ENCODE measurements around the gene TACO1. TPM values are rescaled to one million over a fixed set of nuclear protein-coding genes. Genes with fewer than 3 reads are reported as not detected.

The TACO1 gene
- total RNA-seq, 2 experiments from 2014 or later, result 22.9 to 24.5 TPM

DNA sequence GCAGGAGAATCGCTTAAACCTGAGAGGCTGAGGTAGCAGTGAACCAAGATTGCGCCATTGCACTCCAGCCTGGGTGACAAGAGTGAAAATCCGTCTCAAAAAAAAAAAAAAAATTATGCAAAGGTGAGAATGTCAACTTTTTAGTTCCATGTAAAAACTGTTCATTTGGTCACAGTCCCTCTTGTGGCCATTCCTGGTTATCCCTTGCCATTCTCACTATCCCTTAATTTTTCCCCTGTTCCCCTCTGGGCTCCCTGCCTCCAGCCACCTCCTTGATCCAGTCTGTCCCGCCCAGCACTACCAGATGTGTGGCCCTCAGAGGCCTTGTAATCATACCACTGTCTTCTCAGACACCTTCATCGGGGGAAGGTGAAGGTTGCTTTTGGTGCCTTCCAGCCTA lies 27.1 kb upstream of the TACO1 start:
- Mint-ChIP-seq H3K4me1 (ENCODE audit: low read depth) (peaks cover 10% of the 10 kb centered on the region), H3K4me3 (no peak overlapping the region), H3K36me3 (ENCODE audit: low read depth) (peaks cover 14% of the 10 kb centered on the region), H3K9me3 (ENCODE audit: insufficient read depth) (no peaks in the 10 kb centered on the region), H3K27me3 (ENCODE audit: low read depth) (no peaks in the 10 kb centered on the region), H3K27ac (no peak overlapping the region)
- ChIA-PET CTCF (interaction anchor here (0.5 to 1.9 kb wide), 2 partner anchors 22 to 846 kb away, joined by 3 to 5 read pairs; no protein-coding TSS in a partner anchor), POLR2A (no interaction called here)
- DNase-seq, result no peak
- no peak for ATAC-seq

DNA sequence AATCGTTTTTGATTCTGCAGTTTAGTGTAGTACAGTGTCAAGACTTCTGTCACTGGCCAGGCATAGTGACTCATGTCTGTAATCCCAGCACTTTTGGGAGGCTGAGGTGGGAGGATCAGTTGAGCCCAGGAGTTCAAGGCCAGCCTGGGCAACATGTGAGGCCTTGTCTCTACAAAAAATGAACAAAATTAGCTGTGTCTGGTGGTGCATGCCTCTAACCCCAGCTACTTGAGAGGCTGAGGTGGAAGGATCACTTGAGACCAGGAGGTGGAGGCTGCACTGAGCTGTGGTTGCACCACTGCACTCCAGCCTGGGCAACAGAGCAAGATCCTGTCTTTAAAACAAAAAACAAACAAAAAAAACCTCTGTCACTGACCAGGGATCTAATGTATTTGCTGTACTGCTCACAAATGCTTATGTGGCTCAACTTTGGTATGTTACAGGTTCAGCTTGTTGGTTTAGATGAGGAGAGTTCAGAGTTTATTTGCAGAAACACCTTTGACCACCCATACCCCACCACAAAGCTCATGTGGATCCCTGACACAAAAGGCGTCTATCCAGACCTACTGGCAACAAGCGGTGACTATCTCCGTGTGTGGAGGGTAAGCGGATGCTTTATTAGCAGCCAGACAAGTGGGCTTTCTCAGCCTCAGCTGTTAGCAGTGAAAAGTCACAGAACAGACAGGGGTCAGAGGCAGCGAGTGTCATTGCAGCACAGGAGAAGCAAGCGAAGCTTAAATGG lies 22.5 kb upstream of the TACO1 start:
- ATAC-seq, result no peak
- H3K27ac Mint-ChIP-seq, result peak overlapping the region; percentile 12
- no peaks in the 10 kb centered on the region for H3K9me3 Mint-ChIP-seq (ENCODE audit: insufficient read depth)
- H3K36me3 Mint-ChIP-seq (ENCODE audit: low read depth), result peaks cover 34% of the 10 kb centered on the region
- no peak for DNase-seq
- ChIA-PET CTCF (no interaction called here), POLR2A (no interaction called here)
- no peaks in the 10 kb centered on the region for H3K27me3 Mint-ChIP-seq (ENCODE audit: low read depth)
- no peak overlapping the region for H3K4me3 Mint-ChIP-seq
- H3K4me1 Mint-ChIP-seq (ENCODE audit: low read depth), result no peaks in the 10 kb centered on the region

DNA sequence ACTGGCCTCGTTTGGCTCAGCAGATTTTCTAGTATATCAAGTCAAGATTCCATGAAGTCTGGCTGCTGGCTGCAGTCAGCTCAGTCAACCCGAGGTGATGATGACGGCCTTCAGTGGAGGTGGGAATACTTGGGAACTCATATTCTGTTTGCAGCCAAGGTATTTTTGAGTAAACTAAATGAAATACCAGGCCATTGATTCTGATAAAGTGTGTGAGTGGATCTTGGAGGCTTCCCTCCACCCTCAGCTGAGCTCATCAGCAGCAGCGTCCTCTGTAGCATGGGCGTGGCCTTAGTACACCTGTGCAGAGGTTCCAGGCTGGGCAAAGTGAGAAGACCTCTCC lies 22.0 kb upstream of the TACO1 start:
- CTCF ChIA-PET, result no interaction called here
- H3K36me3 Mint-ChIP-seq (ENCODE audit: low read depth), result peaks cover 38% of the 10 kb centered on the region
- POLR2A ChIA-PET, result no interaction called here
- H3K9me3 Mint-ChIP-seq (ENCODE audit: insufficient read depth), result no peaks in the 10 kb centered on the region
- DNase-seq (no peak), ATAC-seq (no peak)
- peaks cover 1% of the 10 kb centered on the region for H3K4me1 Mint-ChIP-seq (ENCODE audit: low read depth)
- no peak overlapping the region for H3K27ac Mint-ChIP-seq
- no peaks in the 10 kb centered on the region for H3K27me3 Mint-ChIP-seq (ENCODE audit: low read depth)
- no peak overlapping the region for H3K4me3 Mint-ChIP-seq

DNA sequence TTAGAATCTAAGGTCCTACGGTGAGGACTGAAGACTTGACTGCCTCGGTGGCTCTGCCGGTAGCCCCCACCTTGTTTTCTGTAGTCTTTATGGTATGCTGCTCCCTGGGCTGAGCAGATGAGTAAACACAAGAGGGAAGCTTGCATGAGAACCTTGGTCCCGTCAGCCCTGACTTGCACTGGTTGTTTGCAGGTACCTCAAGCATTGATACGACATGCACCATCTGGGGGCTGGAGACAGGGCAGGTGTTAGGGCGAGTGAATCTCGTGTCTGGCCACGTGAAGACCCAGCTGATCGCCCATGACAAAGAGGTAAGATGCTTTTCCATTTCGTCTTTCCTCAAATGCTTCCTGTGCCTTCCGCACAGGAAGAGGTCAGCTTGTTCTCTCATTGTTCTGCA lies 21.1 kb upstream of the TACO1 start:
- CTCF ChIA-PET, result interaction anchor here (1.5 kb wide), 1 partner anchor 32 kb away, joined by 4 read pairs; no protein-coding TSS in a partner anchor
- DNase-seq (no peak), ATAC-seq (no peak)
- Mint-ChIP-seq H3K4me1 (ENCODE audit: low read depth) (peaks cover 3% of the 10 kb centered on the region), H3K27me3 (ENCODE audit: low read depth) (no peaks in the 10 kb centered on the region), H3K9me3 (ENCODE audit: insufficient read depth) (no peaks in the 10 kb centered on the region), H3K4me3 (no peak overlapping the region), H3K27ac (no peak overlapping the region), H3K36me3 (ENCODE audit: low read depth) (peaks cover 38% of the 10 kb centered on the region)
- POLR2A ChIA-PET, result no interaction called here

DNA sequence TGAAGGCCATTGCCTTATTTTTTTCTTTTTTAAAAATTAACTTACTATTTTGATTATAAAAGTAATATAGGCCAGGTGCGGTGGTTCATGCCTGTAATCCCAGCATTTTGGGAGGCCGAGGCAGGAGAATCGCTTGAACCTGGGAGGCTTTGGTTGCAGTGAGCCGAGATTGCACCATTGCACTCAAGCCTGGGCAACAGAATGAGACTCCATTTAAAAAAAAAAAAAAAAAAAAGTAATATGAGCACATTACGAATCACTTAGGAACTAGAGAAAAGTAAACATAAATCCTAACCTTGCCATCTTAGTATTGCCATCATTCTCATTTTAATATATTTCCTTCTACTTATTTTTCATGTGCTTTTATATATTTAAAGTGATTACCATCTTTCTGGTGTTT lies 12.9 kb upstream of the TACO1 start:
- Mint-ChIP-seq H3K9me3 (ENCODE audit: insufficient read depth) (no peaks in the 10 kb centered on the region), H3K27me3 (ENCODE audit: low read depth) (no peaks in the 10 kb centered on the region), H3K27ac (no peak overlapping the region), H3K36me3 (ENCODE audit: low read depth) (peaks cover 57% of the 10 kb centered on the region), H3K4me1 (ENCODE audit: low read depth) (peaks cover 15% of the 10 kb centered on the region), H3K4me3 (no peak overlapping the region)
- DNase-seq (no peak), ATAC-seq (no peak)
- ChIA-PET CTCF (no interaction called here), POLR2A (no interaction called here)

DNA sequence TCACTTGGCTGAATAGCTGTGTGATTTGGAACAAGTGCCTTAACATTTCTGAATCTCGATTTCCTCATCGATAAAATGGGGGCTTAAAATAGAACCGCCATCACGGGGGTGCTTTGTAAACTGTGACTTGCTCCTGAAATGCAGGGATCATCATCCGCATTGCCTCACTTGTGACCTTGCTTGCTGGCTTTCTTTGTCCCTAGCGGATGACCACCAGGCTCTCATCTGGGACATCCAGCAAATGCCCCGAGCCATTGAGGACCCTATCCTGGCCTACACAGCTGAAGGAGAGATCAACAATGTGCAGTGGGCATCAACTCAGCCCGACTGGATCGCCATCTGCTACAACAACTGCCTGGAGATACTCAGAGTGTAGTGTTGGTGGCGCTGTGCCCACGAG lies 11.9 kb upstream of the TACO1 start:
- Mint-ChIP-seq H3K27me3 (ENCODE audit: low read depth) (no peaks in the 10 kb centered on the region), H3K4me1 (ENCODE audit: low read depth) (peaks cover 13% of the 10 kb centered on the region), H3K4me3 (no peak overlapping the region), H3K27ac (no peak overlapping the region), H3K36me3 (ENCODE audit: low read depth) (peaks cover 49% of the 10 kb centered on the region), H3K9me3 (ENCODE audit: insufficient read depth) (no peaks in the 10 kb centered on the region)
- DNase-seq, result no peak
- ChIA-PET CTCF (no interaction called here), POLR2A (no interaction called here)
- ATAC-seq, result no peak

DNA sequence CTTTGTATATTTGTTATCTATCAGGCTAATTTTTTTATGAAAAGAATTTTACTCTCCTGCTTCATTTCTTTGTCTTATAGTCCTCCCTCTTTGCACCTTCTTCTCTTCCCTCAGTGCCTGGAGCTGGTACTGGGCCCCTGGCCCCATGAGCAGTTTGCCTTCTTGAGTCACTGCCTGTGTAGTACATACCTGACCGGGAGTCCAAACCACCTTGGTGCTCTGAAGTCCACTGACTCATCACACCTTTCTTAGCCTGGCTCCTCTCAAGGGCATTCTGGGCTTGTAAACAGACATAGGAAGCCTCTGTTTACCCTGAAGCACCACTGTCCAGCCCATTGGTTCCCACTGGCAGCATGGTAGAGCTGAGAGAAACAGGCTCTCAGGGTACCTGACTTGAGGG lies 11.0 kb upstream of the TACO1 start:
- Mint-ChIP-seq H3K4me1 (ENCODE audit: low read depth) (peaks cover 11% of the 10 kb centered on the region), H3K27ac (no peak overlapping the region), H3K4me3 (no peak overlapping the region), H3K36me3 (ENCODE audit: low read depth) (peaks cover 49% of the 10 kb centered on the region), H3K27me3 (ENCODE audit: low read depth) (no peaks in the 10 kb centered on the region), H3K9me3 (ENCODE audit: insufficient read depth) (no peaks in the 10 kb centered on the region)
- POLR2A ChIA-PET, result no interaction called here
- no peak for DNase-seq
- ATAC-seq, result no peak
- CTCF ChIA-PET, result no interaction called here

DNA sequence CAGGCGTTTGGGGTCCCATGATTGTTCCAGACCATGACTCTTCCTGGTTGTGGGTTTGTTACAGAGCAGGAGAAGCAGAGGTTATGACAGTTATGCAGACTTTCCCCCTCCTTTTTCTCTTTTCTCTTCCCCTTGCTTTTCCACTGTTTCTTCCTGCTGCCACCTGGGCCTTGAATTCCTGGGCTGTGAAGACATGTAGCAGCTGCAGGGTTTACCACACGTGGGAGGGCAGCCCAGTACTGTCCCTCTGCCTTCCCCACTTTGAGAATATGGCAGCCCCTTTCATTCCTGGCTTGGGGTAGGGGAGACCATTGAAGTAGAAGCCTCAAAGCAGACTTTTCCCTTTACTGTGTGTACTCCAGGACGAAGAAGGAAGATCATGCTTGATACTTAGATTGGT lies 7.9 kb upstream of the TACO1 start:
- CTCF ChIA-PET, result interaction anchor here (1.4 kb wide), 1 partner anchor 19 kb away, joined by 8 read pairs; no protein-coding TSS in a partner anchor
- peaks cover 38% of the 10 kb centered on the region for H3K36me3 Mint-ChIP-seq (ENCODE audit: low read depth)
- no peak overlapping the region for H3K27ac Mint-ChIP-seq
- peaks cover 11% of the 10 kb centered on the region for H3K4me1 Mint-ChIP-seq (ENCODE audit: low read depth)
- no peaks in the 10 kb centered on the region for H3K27me3 Mint-ChIP-seq (ENCODE audit: low read depth)
- DNase-seq (no peak), ATAC-seq (no peak)
- H3K4me3 Mint-ChIP-seq, result no peak overlapping the region
- POLR2A ChIA-PET, result no interaction called here
- H3K9me3 Mint-ChIP-seq (ENCODE audit: insufficient read depth), result no peaks in the 10 kb centered on the region

DNA sequence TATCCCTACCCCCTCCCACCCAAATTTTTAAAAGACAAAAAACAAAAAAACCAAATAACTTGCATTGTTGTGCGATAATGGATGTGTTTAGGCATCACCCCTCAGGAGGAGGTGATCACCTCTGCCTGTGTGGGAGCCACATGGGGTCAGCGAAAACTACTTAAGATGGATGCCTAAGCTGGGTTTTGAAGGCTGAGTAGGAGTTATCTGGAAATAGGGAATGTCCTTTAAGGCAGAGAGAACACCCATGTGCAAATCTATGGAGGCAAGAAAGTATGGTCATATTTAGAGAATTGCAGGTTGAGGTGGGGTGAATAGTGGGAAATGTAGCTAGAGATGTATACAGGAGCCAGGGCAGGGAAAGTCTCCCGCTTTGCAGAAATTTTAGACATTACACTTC lies 5.6 kb upstream of the TACO1 start:
- Mint-ChIP-seq H3K27ac (no peak overlapping the region), H3K27me3 (ENCODE audit: low read depth) (no peaks in the 10 kb centered on the region), H3K36me3 (ENCODE audit: low read depth) (peaks cover 19% of the 10 kb centered on the region), H3K4me3 (no peak overlapping the region), H3K4me1 (ENCODE audit: low read depth) (peaks cover 22% of the 10 kb centered on the region), H3K9me3 (ENCODE audit: insufficient read depth) (no peaks in the 10 kb centered on the region)
- DNase-seq, result no peak
- CTCF ChIA-PET, result interaction anchor here (1.7 to 1.8 kb wide), 2 partner anchors 13 to 170 kb away, joined by 4 to 5 read pairs; no protein-coding TSS in a partner anchor
- POLR2A ChIA-PET, result no interaction called here
- no peak for ATAC-seq

DNA sequence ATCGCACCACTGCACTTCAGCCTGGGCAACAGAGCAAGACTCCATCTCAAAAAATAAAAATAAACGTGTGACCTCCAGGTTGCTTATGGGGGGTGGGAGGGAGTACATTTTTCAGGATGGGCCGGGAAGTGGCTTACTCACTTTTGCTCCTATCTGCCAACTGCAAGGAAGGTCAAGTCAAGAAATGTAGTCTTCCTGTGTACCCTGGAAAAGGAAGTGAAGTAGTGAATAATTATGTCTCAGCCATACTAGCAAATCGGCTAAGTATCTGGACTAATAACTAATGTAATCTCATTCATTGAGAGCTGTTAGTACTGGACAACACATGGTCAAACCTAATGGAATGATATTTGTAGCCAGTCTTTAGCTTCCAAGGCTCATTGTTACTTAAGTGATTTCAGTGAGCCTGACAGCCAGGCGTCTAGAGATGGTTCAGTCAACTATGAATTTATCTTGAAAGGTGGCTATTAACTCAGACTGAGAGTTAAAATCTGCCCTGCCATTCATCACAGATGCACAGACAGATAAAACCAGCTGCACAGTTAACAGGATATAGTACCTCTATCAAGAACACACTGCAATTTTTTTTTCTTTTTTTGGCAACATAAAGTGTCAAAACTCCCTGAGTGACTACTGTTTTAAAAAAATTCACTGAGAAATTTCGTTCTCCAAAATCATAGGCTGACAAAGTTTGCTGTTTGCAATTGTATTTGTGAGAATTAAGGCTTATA lies 3.7 kb upstream of the TACO1 start:
- no peaks in the 10 kb centered on the region for H3K9me3 Mint-ChIP-seq (ENCODE audit: insufficient read depth)
- no peak overlapping the region for H3K4me3 Mint-ChIP-seq
- DNase-seq (no peak), ATAC-seq (no peak)
- H3K27me3 Mint-ChIP-seq (ENCODE audit: low read depth), result no peaks in the 10 kb centered on the region
- CTCF ChIA-PET, result interaction anchor here (1.2 to 2.3 kb wide), 4 partner anchors 10 to 171 kb away, joined by 3 to 18 read pairs (median 4); no protein-coding TSS in a partner anchor
- H3K27ac Mint-ChIP-seq, result no peak overlapping the region
- peaks cover 31% of the 10 kb centered on the region for H3K4me1 Mint-ChIP-seq (ENCODE audit: low read depth)
- POLR2A ChIA-PET, result no interaction called here
- H3K36me3 Mint-ChIP-seq (ENCODE audit: low read depth), result peaks cover 7% of the 10 kb centered on the region

DNA sequence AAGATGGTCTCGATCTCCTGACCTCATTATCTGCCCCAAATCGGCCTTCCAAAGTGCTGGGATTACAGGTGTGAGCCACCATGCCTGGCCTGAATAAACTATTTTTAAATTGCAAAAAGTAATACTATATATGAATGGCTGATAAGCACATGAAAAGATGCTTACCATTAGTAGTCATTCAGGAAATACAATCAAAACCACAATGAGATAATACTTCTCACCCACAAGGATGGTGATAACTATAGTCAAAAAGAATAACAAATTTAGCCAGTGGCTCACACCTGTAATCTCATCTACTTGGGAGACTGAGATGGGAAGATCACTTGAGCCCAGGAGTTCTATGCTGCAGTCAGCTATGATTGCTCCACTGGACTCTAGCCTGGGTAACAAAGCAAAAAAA lies 2.4 kb upstream of the TACO1 start:
- CTCF ChIA-PET, result interaction anchor here (1.6 to 2.3 kb wide), 2 partner anchors 14 to 172 kb away, joined by 3 to 18 read pairs; no protein-coding TSS in a partner anchor
- POLR2A ChIA-PET, result no interaction called here
- ATAC-seq, result no peak
- peaks cover 9% of the 10 kb centered on the region for H3K36me3 Mint-ChIP-seq (ENCODE audit: low read depth)
- no peak overlapping the region for H3K27ac Mint-ChIP-seq
- no peaks in the 10 kb centered on the region for H3K9me3 Mint-ChIP-seq (ENCODE audit: insufficient read depth)
- H3K27me3 Mint-ChIP-seq (ENCODE audit: low read depth), result no peaks in the 10 kb centered on the region
- no peak for DNase-seq
- no peak overlapping the region for H3K4me3 Mint-ChIP-seq
- peaks cover 33% of the 10 kb centered on the region for H3K4me1 Mint-ChIP-seq (ENCODE audit: low read depth)

Measured in activated CD8-positive, alpha-beta T cell treated with anti-CD3 and anti-CD28 coated beads, Interleukin-2, amount 10 ng/mL, durations not matched to agents 7 days and 5 days (primary cell).